K562 (cell line): ENCODE results near the gene RMC1. TPM values are rescaled to one million over a fixed set of nuclear protein-coding genes. Genes with fewer than 3 reads are reported as not detected.

Experiments used
- ATAC-seq: fragments of 200-7000 bp; cut with Tn5 transposase; 3 replicates; pipeline ENCODE4 v1.9.1; 2020; ENCODE audit warnings: moderate library complexity
- BruUV-seq: library from RNA; stranded (reverse); fragments of 400-500 nt; replicated peaks from 2 replicates; lab custom pipeline; 2021; lab: Mats Ljungman, UMichigan
- CTCF ChIA-PET: fragments of 300-600 bp; formaldehyde crosslinking; extraction: SDS; loops from one replicate; lab custom pipeline; 2021; ENCODE audit warnings: low intra/inter-chr PET ratio; lab: Yijun Ruan, JAX
- POLR2A ChIA-PET: fragments of 300-600, 350-650 bp; sonication (Branson Sonifier 250); formaldehyde crosslinking; extraction: SDS; loops from one replicate; lab custom pipeline; 2021; ENCODE audit warnings: antibody characterized with exemption, inconsistent platforms; lab: Yijun Ruan, JAX
- DNase-seq, 4 experiments: peaks; one replicate each; pipeline versions ENCODE4 v3.0.0 to v3.0.0-alpha.2; 2011 to 2018; ENCODE audit warnings: low spot score in 3 of 4, mixed read lengths in 3 of 4; ENCODE audit errors: extremely low read depth in 1 of 4
- FAIRE-seq: peaks from 2 replicates; lab custom pipeline; 2011; peaks lifted over from hg19 to GRCh38; lab: Jason Lieb, UNC
- H2AFZ ChIP-seq: 2 replicates; pipeline ENCODE4 v1.6.0; 2011; ENCODE audit warnings: low read depth, low read length, control low read depth, inconsistent platforms
- H3K27ac ChIP-seq: fragments of 200-600 bp; 3 replicates; pipeline ENCODE4 v1.8.0; 2011; ENCODE audit warnings: low read depth, mild to moderate bottlenecking, control low read depth, inconsistent platforms, low read length, moderate library complexity, mixed read lengths; ENCODE audit errors: extremely low read depth
- H3K27me3 ChIP-seq, 2 experiments: fragments of 300-600 bp in 1 of 2; 2 replicates in 1 of 2; 3 replicates in 1 of 2; pipeline versions ENCODE4 v1.6.0 to v1.8.0; 2011; ENCODE audit warnings: inconsistent platforms in 2 of 2, low read length in 2 of 2, mild to moderate bottlenecking in 1 of 2, mixed read lengths in 1 of 2, moderate library complexity in 1 of 2; ENCODE audit not compliant: control insufficient read depth in 2 of 2, insufficient read depth in 2 of 2
- H3K36me3 ChIP-seq: fragments of 300-600 bp; 3 replicates; pipeline ENCODE4 v1.8.0; 2011; ENCODE audit warnings: mild to moderate bottlenecking, low read length, inconsistent platforms; ENCODE audit not compliant: control insufficient read depth, insufficient read depth
- H3K4me1 ChIP-seq, 2 experiments: fragments of 200-600 bp in 1 of 2; replicated peaks in 1 of 2; 2 replicates in 1 of 2; 3 replicates in 1 of 2; pipeline versions ENCODE4 v1.5.1 to v1.8.0; 2011; ENCODE audit warnings: inconsistent platforms in 2 of 2, low read length in 2 of 2, mild to moderate bottlenecking in 1 of 2, mixed read lengths in 1 of 2, moderate library complexity in 1 of 2; ENCODE audit not compliant: control insufficient read depth in 2 of 2, insufficient read depth in 2 of 2
- H3K4me2 ChIP-seq: 2 replicates; pipeline ENCODE4 v1.6.1; 2011; ENCODE audit warnings: low read length, control low read depth, inconsistent platforms, mixed read lengths; ENCODE audit not compliant: insufficient read depth
- H3K4me3 ChIP-seq: fragments of 200-600 bp; sonication (generic), shearing (Covaris generic); 2 replicates; pipeline ENCODE4 v1.5.1; 2016; ENCODE audit warnings: control low read depth, inconsistent platforms
- H3K79me2 ChIP-seq: fragments of 200-600 bp; 3 replicates; pipeline ENCODE4 v1.8.0; 2011; ENCODE audit warnings: low read length, inconsistent platforms; ENCODE audit not compliant: control insufficient read depth, insufficient read depth
- H3K9ac ChIP-seq, 2 experiments: 2 replicates each; pipeline versions ENCODE4 v1.6.0 to v1.6.1; 2011; ENCODE audit warnings: low read depth in 2 of 2, low read length in 2 of 2, control low read depth in 1 of 2, inconsistent platforms in 1 of 2, mild to moderate bottlenecking in 1 of 2, mixed read lengths in 1 of 2; ENCODE audit not compliant: insufficient read depth in 1 of 2
- H3K9me1 ChIP-seq: one replicate; pipeline ENCODE4 v1.6.0; 2011; ENCODE audit warnings: inconsistent platforms, mild to moderate bottlenecking, low read length, moderate library complexity; ENCODE audit not compliant: control insufficient read depth, insufficient read depth
- H3K9me3 ChIP-seq: replicated peaks from 2 replicates; pipeline ENCODE4 v1.5.1; 2011; ENCODE audit warnings: low read depth, low read length, inconsistent platforms; ENCODE audit not compliant: control insufficient read depth, insufficient read depth
- H4K20me1 ChIP-seq: replicated peaks from 2 replicates; pipeline ENCODE4 v1.6.1; 2011; ENCODE audit warnings: low read length, inconsistent platforms, mixed read lengths; ENCODE audit not compliant: control insufficient read depth, insufficient read depth
- MEIS2 ChIP-seq: fragments of 450-650 bp; IDR thresholded peaks from 2 replicates; pipeline ENCODE4 v1.6.1; 2014; ENCODE audit warnings: mild to moderate bottlenecking; ENCODE audit not compliant: partially characterized antibody
- NFRKB ChIP-seq: fragments of 450-650 bp; IDR thresholded peaks from 2 replicates; pipeline ENCODE4 v1.6.1; 2016; ENCODE audit warnings: low read depth
- SAP30 ChIP-seq: fragments of 200-600 bp; sonication (generic); IDR thresholded peaks from 2 replicates; pipeline ENCODE4 v1.6.1; 2012; ENCODE audit warnings: borderline replicate concordance, low read depth, mild to moderate bottlenecking, moderate library complexity, low read length, control low read depth, inconsistent platforms; ENCODE audit not compliant: insufficient read depth, poor library complexity, severe bottlenecking
- ZNF143 ChIP-seq: sonication (generic); formaldehyde crosslinking; IDR thresholded peaks from 2 replicates; pipeline ENCODE4 v1.9.0; 2022; ENCODE audit warnings: mild to moderate bottlenecking, missing genetic modification reagents
- ZSCAN29 ChIP-seq: fragments of 450-650 bp; IDR thresholded peaks from 2 replicates; pipeline ENCODE4 v1.6.1; 2017
- WGBS: fragments of 100-300 bp; shearing (Covaris generic); methylation state at CpG from one replicate; pipeline ENCODE4 v1.1.6; 2016; ENCODE audit warnings: low coverage, mixed read lengths; ENCODE audit not compliant: insufficient coverage; ENCODE audit errors: missing lambda C conversion rate; 5-methylcytosine and 5-hydroxymethylcytosine counted together
- in situ Hi-C: fragments of 300-500 bp; cut with MboI; formaldehyde crosslinking; loops from 4 replicates; pipeline ENCODE4 v1.15.0; 2018; ENCODE audit warnings: inconsistent platforms, mixed read lengths
- intact Hi-C: fragments of 100-400 bp; cut with micrococcal nuclease; formaldehyde crosslinking; loops from 2 replicates; pipeline ENCODE4 v1.14.2; 2022
- polyA plus RNA-seq, 8 experiments: library from polyadenylated mRNA; depleted of rRNA in 4 of 8; stranded (reverse) in 5 of 8; unstranded in 3 of 8; fragments of >200 nt; fragmentation: Nextera tagmentation in 2 of 8; fragmentation: Illumina TruSeq in 1 of 8; extraction: Ambion mirVana in 2 of 8; extraction: Trizol in 1 of 8; gene quantifications; 2 replicates each; pipeline versions ENCODE4 v1.2.1 to v1.2.3, GENCODE V29; 2011 to 2014; ENCODE audit warnings: inconsistent platforms in 1 of 8, missing spikeins in 1 of 8
- total RNA-seq, 7 experiments: library from RNA; depleted of rRNA in 6 of 7; stranded (reverse); fragments of >200 nt in 6 of 7; fragmentation: Illumina TruSeq in 2 of 7; extraction: Trizol in 2 of 7; gene quantifications; 2 replicates each; pipeline versions ENCODE4 v1.2.1 to v1.2.3, GENCODE V29; 2011 to 2021; ENCODE audit warnings: low replicate concordance in 1 of 7

Gene RMC1
- total and polyA plus RNA-seq, 9 of the 15 experiments (the other 6 are each of a cell fraction or from before 2014, with no cell fraction given) = 7.5 to 42.4 (median 35.5) TPM

GRCh38 chr18:23504720-23505119 is 1.4 kb downstream of the RMC1 start:
- FAIRE-seq = no peak
- TF ChIP-seq MEIS2 (no peak), SAP30 (no peak), NFRKB (no peak), ZNF143 (no peak), ZSCAN29 (no peak)
- intact Hi-C loops = loop anchor here (5.0 to 10.0 kb wide), 5 partner anchors 270 to 707 kb away; partner anchors contain the start of gene CABLES1
- peaks cover 3% of the 10 kb centered on the region for H3K9me1 ChIP-seq
- BruUV-seq = no TSS peak
- no peak for ATAC-seq
- H3K4me3 ChIP-seq = peak overlapping the region; percentile 84
- CTCF ChIA-PET = interaction anchor here (0.5 to 1.4 kb wide), 2 partner anchors 373 to 575 kb away, joined by 3 to 5 read pairs; no protein-coding TSS in a partner anchor
- in situ Hi-C loops = loop anchor here (10.0 kb wide), 1 partner anchor 210 kb away; no protein-coding TSS in a partner anchor
- H4K20me1 ChIP-seq = 0 out of 2 replicates have a peak, but pooled peaks cover 3% of the 10 kb centered on the region
- POLR2A ChIA-PET = interaction anchor here (0.8 to 1.6 kb wide), 2 partner anchors 12 to 81 kb away, joined by 3 to 5 read pairs; no protein-coding TSS in a partner anchor
- no peak for DNase-seq
- peak overlapping the region; percentile 60 to 84; a peak in 2 of 4 replicates for H3K9ac ChIP-seq
- no peaks in the 10 kb centered on the region for H3K27me3 ChIP-seq
- peaks cover 33% of the 10 kb centered on the region for H3K36me3 ChIP-seq
- 32% methylated on average over 3 of the region's 3 CpGs for WGBS
- H3K9me3 ChIP-seq = no peaks in the 10 kb centered on the region
- peaks cover 15 to 17% of the 10 kb centered on the region in 2 experiments; a peak in 4 of 5 replicates for H3K4me1 ChIP-seq
- H3K79me2 ChIP-seq = peaks cover 18% of the 10 kb centered on the region
- H3K27ac ChIP-seq = no peak overlapping the region
- H3K4me2 ChIP-seq = peak overlapping the region; percentile 89
- no peak overlapping the region for H2AFZ ChIP-seq
